Thoracic aorta (tissue), 2 donors: ENCODE data around the gene MINDY4. TPM values are rescaled to one million over a fixed set of nuclear protein-coding genes. Genes with fewer than 3 reads are reported as not detected.
A peak's percentile ranks its signal among the peaks of the same experiment; 100 is the strongest.

Experiments
- ATAC-seq: fragments of 150-250 bp; one replicate; pipeline ENCODE4 v1.8.0; 2017; ENCODE audit warnings: low read depth; ENCODE audit not compliant: insufficient number of reproducible peaks, low FRiP score
- DNase-seq: peaks from one replicate; pipeline ENCODE4 v3.0.0-alpha.2; 2020; ENCODE audit warnings: low spot score
- H3K27ac ChIP-seq, 2 donors: fragments of 200-600 bp; sonication (generic); 1 replicate in 1 of 2; 2 replicates in 1 of 2; pipeline ENCODE4 v1.5.1; 2016; ENCODE audit warnings: mild to moderate bottlenecking in 2 of 2, moderate library complexity in 2 of 2
- H3K27me3 ChIP-seq: fragments of 200-600 bp; sonication (generic); replicated peaks from 2 replicates; pipeline ENCODE4 v1.6.0; 2016; ENCODE audit warnings: mild to moderate bottlenecking; ENCODE audit not compliant: insufficient read depth
- H3K36me3 ChIP-seq: fragments of 200-600 bp; sonication (generic); one replicate; pipeline ENCODE4 v1.5.1; 2016
- H3K4me1 ChIP-seq, 2 donors: fragments of 200-600 bp; sonication (generic); 1 replicate in 1 of 2; 2 replicates in 1 of 2; pipeline versions ENCODE4 v1.5.1 to v1.6.0; 2016; ENCODE audit warnings: low read depth in 2 of 2, mild to moderate bottlenecking in 1 of 2; ENCODE audit not compliant: control insufficient read depth in 1 of 2
- H3K4me3 ChIP-seq: fragments of 200-600 bp; sonication (generic); 2 replicates; pipeline ENCODE4 v1.5.1; 2016; ENCODE audit warnings: mild to moderate bottlenecking
- H3K9me3 ChIP-seq: fragments of 200-600 bp; sonication (generic); 2 replicates; pipeline ENCODE4 v1.5.1; 2016
- total RNA-seq, 2 donors: library from RNA; depleted of rRNA; stranded (reverse); fragments of >200 nt; gene quantifications; one replicate each; pipeline versions ENCODE4 v1.1.0 to v1.2.3, GENCODE V29; 2016
- TF ChIP-seq, protein P1 (sequence below): fragments of 200-600 bp; sonication (generic); IDR thresholded peaks from one replicate; pipeline ENCODE4 v1.5.1; 2019; ENCODE audit warnings: antibody characterized with exemption

Gene MINDY4
- total RNA-seq, 2 donors from 2014 or later, result 32.0 to 44.0 TPM

DNA sequence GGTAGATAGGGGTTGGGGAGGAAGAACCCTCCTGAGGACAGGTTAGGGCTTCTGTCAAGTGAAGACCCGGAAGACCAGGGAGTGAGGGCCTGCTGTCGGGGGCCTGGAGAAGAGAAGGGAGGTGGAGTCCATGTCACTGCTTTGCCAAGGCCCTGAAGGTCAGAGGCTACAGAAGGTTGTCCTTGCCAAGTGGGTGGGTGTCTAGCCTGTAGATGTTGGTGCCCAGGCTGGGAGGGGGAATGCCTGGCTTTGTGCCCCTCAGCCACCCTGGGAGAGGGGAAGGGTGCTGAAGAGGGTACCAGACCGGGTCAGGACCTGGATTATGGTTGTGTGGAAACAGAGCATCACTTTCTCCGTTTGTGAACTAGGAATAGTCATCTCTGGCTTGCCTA lies 73.3 kb downstream of the MINDY4 start:
- no peaks in the 10 kb centered on the region for H3K9me3 ChIP-seq
- H3K36me3 ChIP-seq, result no peaks in the 10 kb centered on the region
- H3K4me1 ChIP-seq, result peaks cover 36 to 67% of the 10 kb centered on the region in 2 donors
- TF ChIP-seq, protein P1, sequence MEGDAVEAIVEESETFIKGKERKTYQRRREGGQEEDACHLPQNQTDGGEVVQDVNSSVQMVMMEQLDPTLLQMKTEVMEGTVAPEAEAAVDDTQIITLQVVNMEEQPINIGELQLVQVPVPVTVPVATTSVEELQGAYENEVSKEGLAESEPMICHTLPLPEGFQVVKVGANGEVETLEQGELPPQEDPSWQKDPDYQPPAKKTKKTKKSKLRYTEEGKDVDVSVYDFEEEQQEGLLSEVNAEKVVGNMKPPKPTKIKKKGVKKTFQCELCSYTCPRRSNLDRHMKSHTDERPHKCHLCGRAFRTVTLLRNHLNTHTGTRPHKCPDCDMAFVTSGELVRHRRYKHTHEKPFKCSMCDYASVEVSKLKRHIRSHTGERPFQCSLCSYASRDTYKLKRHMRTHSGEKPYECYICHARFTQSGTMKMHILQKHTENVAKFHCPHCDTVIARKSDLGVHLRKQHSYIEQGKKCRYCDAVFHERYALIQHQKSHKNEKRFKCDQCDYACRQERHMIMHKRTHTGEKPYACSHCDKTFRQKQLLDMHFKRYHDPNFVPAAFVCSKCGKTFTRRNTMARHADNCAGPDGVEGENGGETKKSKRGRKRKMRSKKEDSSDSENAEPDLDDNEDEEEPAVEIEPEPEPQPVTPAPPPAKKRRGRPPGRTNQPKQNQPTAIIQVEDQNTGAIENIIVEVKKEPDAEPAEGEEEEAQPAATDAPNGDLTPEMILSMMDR, result no peak
- ATAC-seq (no peak), DNase-seq (no peak)
- no peaks in the 10 kb centered on the region for H3K27me3 ChIP-seq
- H3K27ac ChIP-seq, result peak overlapping the region; percentile 91 to 95
- no peak overlapping the region for H3K4me3 ChIP-seq

DNA sequence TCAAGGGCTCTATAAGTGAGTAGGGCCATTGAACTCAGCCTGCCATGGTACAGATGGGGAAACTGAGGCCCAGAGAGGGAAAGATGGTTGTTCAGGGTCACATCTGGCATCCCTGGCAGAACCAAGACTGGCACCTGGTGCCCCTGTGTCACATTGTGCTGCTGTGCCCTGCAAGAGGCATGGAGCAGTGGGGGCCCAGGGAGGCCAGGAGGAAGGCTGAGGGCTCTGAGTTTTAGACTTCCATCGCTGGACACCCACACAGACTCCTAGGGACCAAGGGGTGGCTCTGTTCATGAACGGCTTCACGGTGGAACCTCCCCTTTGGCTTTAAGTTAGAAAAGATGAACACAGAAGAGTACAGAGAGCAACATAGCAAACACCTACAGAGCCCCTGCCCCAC lies 73.7 kb downstream of the MINDY4 start:
- H3K4me1 ChIP-seq, result peaks cover 36 to 72% of the 10 kb centered on the region in 2 donors
- TF ChIP-seq, protein P1, result no peak
- no peak for DNase-seq

DNA sequence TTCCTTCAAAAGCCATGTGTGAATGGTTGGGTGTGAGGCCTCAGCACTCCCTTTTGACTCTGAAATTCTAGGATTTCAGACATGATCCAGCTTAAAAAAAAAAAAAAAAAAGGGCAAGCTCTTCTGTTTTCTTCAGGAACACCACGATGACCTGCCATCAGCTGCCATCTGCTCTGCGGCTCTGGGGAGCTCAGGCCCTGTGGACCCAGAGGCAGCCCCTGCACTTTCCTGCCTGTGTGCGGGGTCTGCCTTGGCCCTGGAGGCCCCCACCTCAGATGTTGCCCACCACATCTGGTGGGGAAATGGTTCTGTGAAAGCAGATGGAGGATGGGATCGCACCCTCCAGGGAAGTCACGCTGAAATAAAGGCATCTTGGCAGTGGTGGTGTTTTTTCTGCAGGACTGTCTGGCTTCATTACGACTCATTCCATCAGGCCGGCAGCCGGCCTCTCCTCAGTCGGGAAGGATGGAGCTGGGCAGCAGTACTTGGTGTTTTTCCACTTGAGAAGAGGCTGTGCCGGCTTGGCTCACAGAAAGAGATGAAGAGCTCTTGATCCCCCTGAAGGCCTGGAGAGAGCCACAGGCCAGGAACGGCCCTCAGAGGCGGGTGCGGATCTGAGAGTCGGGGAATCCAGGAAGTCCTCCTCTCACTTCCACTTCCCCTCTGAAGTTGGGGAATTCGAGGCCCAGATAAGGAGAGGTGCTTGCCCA lies 74.4 kb downstream of the MINDY4 start:
- DNase-seq (no peak), ATAC-seq (peak; percentile 22)
- H3K4me1 ChIP-seq, result peaks cover 36 to 78% of the 10 kb centered on the region in 2 donors
- no peak overlapping the region for H3K4me3 ChIP-seq
- H3K9me3 ChIP-seq, result no peaks in the 10 kb centered on the region
- no peaks in the 10 kb centered on the region for H3K36me3 ChIP-seq
- TF ChIP-seq, protein P1, result no peak
- H3K27ac ChIP-seq, result peak overlapping the region; percentile 91 to 95
- H3K27me3 ChIP-seq, result no peaks in the 10 kb centered on the region

More for the DNA sequence above, 73.7 kb downstream of the MINDY4 start:
- ATAC-seq, result no peak
- Histone ChIP-seq H3K4me3 (no peak overlapping the region), H3K9me3 (no peaks in the 10 kb centered on the region), H3K36me3 (no peaks in the 10 kb centered on the region), H3K27me3 (no peaks in the 10 kb centered on the region), H3K27ac (peak overlapping the region; percentile 91 to 95)

DNA sequence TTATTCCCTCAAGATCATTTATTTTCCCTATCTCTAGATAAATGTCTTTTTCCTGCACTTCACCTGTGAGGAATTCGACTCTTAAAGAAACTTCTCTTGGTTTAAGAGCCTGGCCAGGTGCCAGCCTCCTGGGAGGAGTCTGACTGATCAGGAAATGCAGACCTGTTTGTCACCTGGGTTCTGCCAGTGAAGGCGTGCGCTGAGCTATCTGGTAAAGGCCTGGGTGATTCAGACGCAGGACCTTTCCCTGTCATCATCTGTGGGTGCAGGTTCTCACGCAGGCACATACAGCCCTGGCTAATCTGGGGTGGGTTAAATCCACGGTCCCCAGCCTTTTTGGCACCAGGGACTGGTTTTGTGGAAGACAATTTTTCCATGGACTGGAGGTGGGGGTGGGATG lies 75.2 kb downstream of the MINDY4 start:
- H3K9me3 ChIP-seq, result no peaks in the 10 kb centered on the region
- peak overlapping the region; percentile 91 to 95 for H3K27ac ChIP-seq
- H3K36me3 ChIP-seq, result no peaks in the 10 kb centered on the region
- DNase-seq (no peak), ATAC-seq (no peak)
- TF ChIP-seq, protein P1, result no peak
- no peak overlapping the region for H3K4me3 ChIP-seq
- H3K27me3 ChIP-seq, result no peaks in the 10 kb centered on the region
- H3K4me1 ChIP-seq, result peaks cover 43 to 86% of the 10 kb centered on the region in 2 donors

DNA sequence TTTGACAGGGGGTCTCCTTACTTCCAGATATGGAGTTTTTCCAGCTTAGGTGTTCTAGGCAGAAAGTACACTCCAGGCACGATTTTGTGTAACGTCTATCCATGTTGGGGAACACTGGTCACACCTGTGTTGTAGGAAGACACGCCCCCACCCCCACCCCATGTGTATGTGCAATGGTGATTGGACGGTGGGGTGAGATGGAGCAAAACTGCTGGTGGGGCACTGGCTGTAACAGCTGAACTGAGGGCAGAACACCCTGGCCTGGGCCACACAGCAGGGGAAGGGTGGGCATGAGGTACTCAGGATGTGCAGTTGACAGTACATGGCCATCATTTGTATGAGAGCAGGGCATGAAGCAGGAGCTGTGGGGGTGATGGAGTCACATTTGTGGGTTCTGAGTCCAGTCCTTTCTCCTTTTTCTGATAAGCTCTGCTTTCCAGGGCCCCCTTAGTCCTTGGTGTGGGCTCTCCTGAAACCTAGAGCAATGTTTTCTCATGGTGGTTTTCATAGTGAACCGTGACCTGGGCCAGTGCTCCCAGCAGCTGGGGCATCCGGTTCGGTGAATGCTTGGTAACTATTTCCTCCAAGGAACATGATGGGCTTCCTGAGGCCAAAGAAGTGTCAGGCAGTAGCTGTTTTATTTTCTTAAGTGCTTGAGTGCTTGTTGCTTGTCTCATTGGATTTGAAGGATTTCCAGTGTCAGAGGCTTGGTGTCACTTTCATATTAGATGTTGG lies 77.1 kb downstream of the MINDY4 start:
- ATAC-seq, result no peak
- no peaks in the 10 kb centered on the region for H3K27me3 ChIP-seq
- H3K4me3 ChIP-seq, result no peak overlapping the region
- H3K9me3 ChIP-seq, result no peaks in the 10 kb centered on the region
- peak overlapping the region; percentile 91 to 99 for H3K27ac ChIP-seq
- H3K36me3 ChIP-seq, result no peaks in the 10 kb centered on the region
- TF ChIP-seq, protein P1, result no peak
- H3K4me1 ChIP-seq, result peaks cover 50 to 90% of the 10 kb centered on the region in 2 donors
- DNase-seq, result no peak
